GM12878 (cell line): Measurements from ENCODE around the gene PMPCA. TPM values are rescaled to one million over a fixed set of nuclear protein-coding genes. Genes with fewer than 3 reads are reported as not detected.
A peak's percentile ranks its signal among the peaks of the same experiment; 100 is the strongest.

Experiments used
- ATAC-seq: fragments of 200-7000 bp; cut with Tn5 transposase; 3 replicates; pipeline ENCODE4 v1.9.1; 2020; ENCODE audit warnings: mild to moderate bottlenecking, moderate library complexity
- BruUV-seq: library from RNA; stranded (reverse); fragments of 400-500 nt; replicated peaks from 2 replicates; lab custom pipeline; 2021; lab: Mats Ljungman, UMichigan
- CTCF ChIA-PET: fragments of 300-600 bp; sonication (Branson Sonifier 250); formaldehyde crosslinking; extraction: SDS; loops from one replicate; lab custom pipeline; 2021; ENCODE audit warnings: inconsistent platforms; lab: Yijun Ruan, JAX
- POLR2A ChIA-PET: fragments of 350-600 bp; formaldehyde crosslinking; extraction: SDS; loops from one replicate; lab custom pipeline; 2021; ENCODE audit warnings: inconsistent platforms; lab: Charles Lee
- RAD21 ChIA-PET: fragments of 300-600 bp; sonication (Branson Sonifier 250); formaldehyde crosslinking; loops from one replicate; lab custom pipeline; 2023; ENCODE audit warnings: antibody characterized with exemption; ENCODE audit not compliant: unreplicated experiment; lab: Charles Lee
- SMC1A ChIA-PET: fragments of 300-600 bp; sonication (Branson Sonifier 250); formaldehyde crosslinking; loops from one replicate; lab custom pipeline; 2023; ENCODE audit not compliant: unreplicated experiment, uncharacterized antibody; lab: Charles Lee
- DNase-seq: peaks from one replicate; pipeline ENCODE4 v3.0.0-alpha.2; 2011; ENCODE audit warnings: low read depth, low spot score
- FAIRE-seq: peaks from 3 replicates; lab custom pipeline; 2011; peaks lifted over from hg19 to GRCh38; lab: Jason Lieb, UNC
- H2AFZ ChIP-seq: 2 replicates; pipeline ENCODE4 v1.6.0; 2011; ENCODE audit warnings: low read depth, low read length, control low read depth; ENCODE audit not compliant: control insufficient read depth
- H3K27ac ChIP-seq: 2 replicates; pipeline ENCODE4 v1.5.1; 2011; ENCODE audit warnings: control low read depth; ENCODE audit not compliant: control insufficient read depth, insufficient read depth
- H3K27me3 ChIP-seq, 2 experiments: replicated peaks in 1 of 2; 2 replicates each; pipeline versions ENCODE4 v1.6.0 to v1.6.1; 2011; ENCODE audit warnings: low read length in 1 of 2; ENCODE audit not compliant: control insufficient read depth in 2 of 2, insufficient read depth in 2 of 2
- H3K36me3 ChIP-seq, 2 experiments: 2 replicates each; pipeline ENCODE4 v1.5.1; 2011; ENCODE audit warnings: low read length in 1 of 2; ENCODE audit not compliant: control insufficient read depth in 2 of 2, insufficient read depth in 2 of 2
- H3K4me1 ChIP-seq: 2 replicates; pipeline ENCODE4 v1.6.1; 2011; ENCODE audit warnings: mild to moderate bottlenecking, low read length, moderate library complexity, mixed read lengths; ENCODE audit not compliant: control insufficient read depth, insufficient read depth
- H3K4me2 ChIP-seq: 2 replicates; pipeline ENCODE4 v1.6.0; 2011; ENCODE audit warnings: control low read depth; ENCODE audit not compliant: control insufficient read depth, insufficient read depth
- H3K4me3 ChIP-seq: fragments of 200-600 bp; sonication (generic); 2 replicates; pipeline ENCODE4 v1.5.1; 2016
- H3K79me2 ChIP-seq: 2 replicates; pipeline ENCODE4 v1.6.0; 2011; ENCODE audit warnings: low read length; ENCODE audit not compliant: control insufficient read depth, insufficient read depth
- H3K9ac ChIP-seq: 2 replicates; pipeline ENCODE4 v1.8.0; 2011; ENCODE audit warnings: low read length, control low read depth, mixed read lengths; ENCODE audit not compliant: control insufficient read depth, insufficient read depth
- H3K9me3 ChIP-seq: replicated peaks from 3 replicates; pipeline ENCODE4 v1.5.1; 2011; ENCODE audit warnings: mild to moderate bottlenecking, low read length; ENCODE audit not compliant: control insufficient read depth, insufficient read depth
- H4K20me1 ChIP-seq: 2 replicates; pipeline ENCODE4 v1.6.0; 2011; ENCODE audit not compliant: control insufficient read depth, insufficient read depth
- CBFB ChIP-seq: IDR thresholded peaks from 2 replicates; pipeline ENCODE4 v1.6.1; 2016; ENCODE audit warnings: antibody characterized with exemption, low read depth
- IRF5 ChIP-seq: fragments of 450-650 bp; IDR thresholded peaks from 2 replicates; pipeline ENCODE4 v1.6.1; 2017; ENCODE audit warnings: borderline replicate concordance
- POLR2A ChIP-seq: IDR thresholded peaks from 2 replicates; pipeline ENCODE4 v1.6.1; 2011; ENCODE audit warnings: low read depth, mild to moderate bottlenecking, low read length
- RUNX3 ChIP-seq: IDR thresholded peaks from 2 replicates; pipeline ENCODE4 v1.6.1; 2012; ENCODE audit warnings: low read length, inconsistent platforms
- SIX5 ChIP-seq: IDR thresholded peaks from 2 replicates; pipeline ENCODE4 v1.6.1; 2011; ENCODE audit warnings: mild to moderate bottlenecking, low read depth, low read length, moderate library complexity; ENCODE audit not compliant: severe bottlenecking
- SP1 ChIP-seq: IDR thresholded peaks from one replicate; pipeline ENCODE4 v1.6.1; 2011; ENCODE audit warnings: low read depth, low read length
- WRNIP1 ChIP-seq: IDR thresholded peaks from 2 replicates; pipeline ENCODE4 v1.6.1; 2011; ENCODE audit warnings: low read depth, low read length, improper control_type of control experiment, borderline replicate concordance
- ZNF592 ChIP-seq: fragments of 450-650 bp; IDR thresholded peaks from 2 replicates; pipeline ENCODE4 v1.6.1; 2017; ENCODE audit warnings: mild to moderate bottlenecking, moderate library complexity
- WGBS: methylation state at CpG from one replicate; pipeline ENCODE4 v1.1.6; 2016; ENCODE audit warnings: low lambda C conversion rate; ENCODE audit not compliant: insufficient replicate concordance, insufficient coverage; ENCODE audit errors: missing lambda C conversion rate; 5-methylcytosine and 5-hydroxymethylcytosine counted together
- in situ Hi-C: fragments of 300-500 bp; cut with MboI; formaldehyde crosslinking; loops from 9 replicates; pipeline ENCODE4 v1.14.3; 2018; ENCODE audit warnings: mixed read lengths
- intact Hi-C: fragments of 100-400 bp; cut with micrococcal nuclease; formaldehyde crosslinking; loops from one replicate; pipeline ENCODE4 v1.14.2; 2022; ENCODE audit not compliant: unreplicated experiment
- polyA plus RNA-seq, 11 experiments: library from polyadenylated mRNA; depleted of rRNA in 4 of 11; unstranded in 6 of 11; stranded (reverse) in 5 of 11; fragments of >200 nt; fragmentation: Nextera tagmentation in 4 of 11; fragmentation: Illumina TruSeq in 1 of 11; extraction: Ambion mirVana in 4 of 11; extraction: Trizol in 1 of 11; gene quantifications; 1 replicate in 1 of 11; 2 replicates in 10 of 11; pipeline versions ENCODE4 v1.2.1 to v1.2.3, GENCODE V29; 2011 to 2016; ENCODE audit warnings: inconsistent platforms in 2 of 11, missing spikeins in 2 of 11, low read depth in 1 of 11
- total RNA-seq, 4 experiments: library from RNA; depleted of rRNA in 3 of 4; stranded (reverse); fragments of >200 nt in 3 of 4; fragmentation: Illumina TruSeq in 1 of 4; extraction: Trizol in 1 of 4; gene quantifications; 2 replicates each; pipeline versions ENCODE4 v1.2.1 to v1.2.3, GENCODE V29; 2013 to 2021

Gene PMPCA
- total and polyA plus RNA-seq, 10 of the 15 experiments (the other 5 are each of a cell fraction or from before 2014, with no cell fraction given), result 8.1 to 137 (median 75.7) TPM

- no peak for TF ChIP-seq IRF5
- TF ChIP-seq WRNIP1, result no peak
- TF ChIP-seq RUNX3, result peak; percentile 48; the same call in 1 of the 2 replicates
- TF ChIP-seq SIX5, result peak; percentile 58
- TF ChIP-seq CBFB, result no peak
Observed at GRCh38 chr9:136400038-136400834, 10.2 kb upstream of the PMPCA start, which contains the start of gene SNAPC4 (continued).

GRCh38 chr9:136401173-136401922, 9.1 kb upstream of the PMPCA start:
- ChIA-PET SMC1A (interaction anchor here (1.1 kb wide), 1 partner anchor 8 kb away, joined by 4 read pairs; the partner anchor contains the start of gene ENTR1), CTCF (interaction anchor here (0.5 to 2.5 kb wide), 10 partner anchors 8 to 311 kb away, joined by 3 to 21 read pairs (median 4); partner anchors contain the start of genes DNLZ, ENTR1 and PMPCA), RAD21 (interaction anchor here (0.6 to 1.7 kb wide), 3 partner anchors 8 to 233 kb away, joined by 3 to 6 read pairs (median 3); partner anchors contain the start of gene DNLZ), POLR2A (interaction anchor here (1.1 to 2.4 kb wide), 3 partner anchors 8 to 39 kb away, joined by 3 to 11 read pairs (median 3); partner anchors contain the start of genes ENTR1 and PMPCA)
- Histone ChIP-seq H3K36me3 (peaks cover 7 to 19% of the 10 kb centered on the region in 2 experiments; a peak in 3 of 4 replicates), H3K27ac (no peak overlapping the region), H3K9me3 (no peaks in the 10 kb centered on the region), H3K4me3 (no peak overlapping the region), H3K9ac (no peak overlapping the region), H2AFZ (no peak overlapping the region), H3K4me1 (peaks cover 38% of the 10 kb centered on the region), H3K27me3 (no peaks in the 10 kb centered on the region), H3K79me2 (peaks cover 28% of the 10 kb centered on the region), H3K4me2 (no peak overlapping the region), H4K20me1 (no peaks in the 10 kb centered on the region)
- TF ChIP-seq POLR2A (peak; percentile 54; the same call in 1 of the 2 replicates), ZNF592 (no peak), SP1 (no peak)
- FAIRE-seq (no peak), DNase-seq (no peak), ATAC-seq (no peak)
- intact Hi-C loops, result no loop called here
- WGBS, result 93% methylated on average over 18 of the region's 18 CpGs
- in situ Hi-C loops, result no loop called here
- BruUV-seq, result no TSS peak
